Right atrium auricular region (tissue), 2 donors: Measurements from ENCODE around the gene CITED4. TPM values are rescaled to one million over a fixed set of nuclear protein-coding genes. Genes with fewer than 3 reads are reported as not detected.
A peak's percentile ranks its signal among the peaks of the same experiment; 100 is the strongest.

Source experiments
- DNase-seq: peaks from one replicate; pipeline ENCODE4 v3.0.0-alpha.2; 2019; ENCODE audit warnings: low spot score
- H3K27ac ChIP-seq, 2 donors: fragments of 200-600 bp; sonication (generic); 1 replicate in 1 of 2; 2 replicates in 1 of 2; pipeline ENCODE4 v1.5.1; 2016 to 2019
- H3K27me3 ChIP-seq, 2 donors: fragments of 200-600 bp; sonication (generic); one replicate each; pipeline versions ENCODE4 v1.5.1 to v1.6.0; 2017 to 2019
- H3K36me3 ChIP-seq: fragments of 200-600 bp; sonication (generic); one replicate; pipeline ENCODE4 v1.5.1; 2016
- H3K4me1 ChIP-seq, 2 donors: fragments of 200-600 bp; sonication (generic); one replicate each; pipeline versions ENCODE4 v1.5.1 to v1.6.0; 2017 to 2019
- H3K4me3 ChIP-seq, 2 donors: fragments of 200-600 bp; sonication (generic); 1 replicate in 1 of 2; 2 replicates in 1 of 2; pipeline ENCODE4 v1.5.1; 2017 to 2019; ENCODE audit warnings: mild to moderate bottlenecking in 1 of 2, moderate library complexity in 1 of 2
- H3K9me3 ChIP-seq, 2 donors: fragments of 200-600 bp; sonication (generic); one replicate each; pipeline ENCODE4 v1.5.1; 2019
- total RNA-seq, 2 donors: library from RNA; depleted of rRNA; stranded (reverse); fragments of >200 nt; gene quantifications; one replicate each; pipeline ENCODE4 v1.1.0, GENCODE V29; 2016
- TF ChIP-seq, protein P1 (sequence below), 2 donors: fragments of 200-600 bp; sonication (generic); IDR thresholded peaks; one replicate each; pipeline ENCODE4 v1.5.1; 2019; ENCODE audit warnings: antibody characterized with exemption in 2 of 2

Gene CITED4
- total RNA-seq, 2 donors from 2014 or later, result 18.8 to 32.7 TPM

DNA sequence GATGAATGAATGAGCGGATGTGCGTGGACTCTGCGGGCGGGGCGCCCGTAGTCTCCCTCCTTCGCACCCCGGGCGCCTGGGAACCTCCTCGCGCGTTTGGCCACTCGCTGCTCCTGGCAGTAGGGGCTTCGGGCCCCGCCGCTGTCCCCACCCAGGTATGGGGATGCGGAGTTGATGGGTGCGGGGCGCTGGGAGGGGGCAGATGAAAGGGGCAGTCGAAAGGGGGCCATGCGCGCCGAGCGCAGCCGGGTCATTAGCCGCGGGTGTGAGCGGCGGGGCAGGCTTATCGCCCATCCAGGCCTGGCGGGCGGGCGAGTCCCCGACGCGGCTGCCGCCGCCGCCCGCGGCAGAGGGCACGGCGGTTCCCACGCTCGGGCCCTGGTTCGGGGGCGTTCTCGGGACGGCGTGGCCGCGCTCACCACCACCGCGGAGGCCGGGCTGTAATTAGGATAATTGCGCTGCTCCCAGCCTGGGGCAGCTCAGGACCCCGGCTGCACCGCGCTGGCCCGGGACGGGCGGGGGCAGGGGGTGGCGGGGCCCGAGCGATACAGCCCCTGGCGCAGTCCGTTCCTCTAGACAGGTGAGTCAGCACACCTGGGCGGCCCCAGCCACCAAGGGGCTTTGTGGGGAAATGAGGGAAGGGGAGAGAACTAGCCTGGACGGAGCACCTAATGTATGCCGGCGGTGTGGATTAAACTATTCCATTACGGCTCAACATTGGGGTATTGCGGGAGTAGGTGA, 22.1 kb upstream of the CITED4 start:
- DNase-seq, result no peak
- no peak overlapping the region for H3K27ac ChIP-seq
- H3K9me3 ChIP-seq, result no peaks in the 10 kb centered on the region
- TF ChIP-seq, protein P1, sequence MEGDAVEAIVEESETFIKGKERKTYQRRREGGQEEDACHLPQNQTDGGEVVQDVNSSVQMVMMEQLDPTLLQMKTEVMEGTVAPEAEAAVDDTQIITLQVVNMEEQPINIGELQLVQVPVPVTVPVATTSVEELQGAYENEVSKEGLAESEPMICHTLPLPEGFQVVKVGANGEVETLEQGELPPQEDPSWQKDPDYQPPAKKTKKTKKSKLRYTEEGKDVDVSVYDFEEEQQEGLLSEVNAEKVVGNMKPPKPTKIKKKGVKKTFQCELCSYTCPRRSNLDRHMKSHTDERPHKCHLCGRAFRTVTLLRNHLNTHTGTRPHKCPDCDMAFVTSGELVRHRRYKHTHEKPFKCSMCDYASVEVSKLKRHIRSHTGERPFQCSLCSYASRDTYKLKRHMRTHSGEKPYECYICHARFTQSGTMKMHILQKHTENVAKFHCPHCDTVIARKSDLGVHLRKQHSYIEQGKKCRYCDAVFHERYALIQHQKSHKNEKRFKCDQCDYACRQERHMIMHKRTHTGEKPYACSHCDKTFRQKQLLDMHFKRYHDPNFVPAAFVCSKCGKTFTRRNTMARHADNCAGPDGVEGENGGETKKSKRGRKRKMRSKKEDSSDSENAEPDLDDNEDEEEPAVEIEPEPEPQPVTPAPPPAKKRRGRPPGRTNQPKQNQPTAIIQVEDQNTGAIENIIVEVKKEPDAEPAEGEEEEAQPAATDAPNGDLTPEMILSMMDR (IDR thresholded peaks at IDR 0.05), result no peak
- no peaks in the 10 kb centered on the region for H3K4me1 ChIP-seq
- no peaks in the 10 kb centered on the region for H3K36me3 ChIP-seq
- H3K4me3 ChIP-seq, result peak overlapping the region in 1 of 2 donors; percentile 27
- peaks cover 0 to 7% of the 10 kb centered on the region in 2 donors for H3K27me3 ChIP-seq

- H3K9me3 ChIP-seq, result peaks cover 0 to 9% of the 10 kb centered on the region in 2 donors
- H3K27me3 ChIP-seq, result peaks cover 0 to 7% of the 10 kb centered on the region in 2 donors
- H3K4me3 ChIP-seq, result no peak overlapping the region
- no peak overlapping the region for H3K27ac ChIP-seq
- H3K4me1 ChIP-seq, result peaks cover 0 to 10% of the 10 kb centered on the region in 2 donors
- TF ChIP-seq, protein P1 (IDR thresholded peaks at IDR 0.05), result no peak
- DNase-seq, result no peak
- no peaks in the 10 kb centered on the region for H3K36me3 ChIP-seq
Measured at GRCh38 chr1:40880813-40881549, 18.8 kb upstream of the CITED4 start.

DNA sequence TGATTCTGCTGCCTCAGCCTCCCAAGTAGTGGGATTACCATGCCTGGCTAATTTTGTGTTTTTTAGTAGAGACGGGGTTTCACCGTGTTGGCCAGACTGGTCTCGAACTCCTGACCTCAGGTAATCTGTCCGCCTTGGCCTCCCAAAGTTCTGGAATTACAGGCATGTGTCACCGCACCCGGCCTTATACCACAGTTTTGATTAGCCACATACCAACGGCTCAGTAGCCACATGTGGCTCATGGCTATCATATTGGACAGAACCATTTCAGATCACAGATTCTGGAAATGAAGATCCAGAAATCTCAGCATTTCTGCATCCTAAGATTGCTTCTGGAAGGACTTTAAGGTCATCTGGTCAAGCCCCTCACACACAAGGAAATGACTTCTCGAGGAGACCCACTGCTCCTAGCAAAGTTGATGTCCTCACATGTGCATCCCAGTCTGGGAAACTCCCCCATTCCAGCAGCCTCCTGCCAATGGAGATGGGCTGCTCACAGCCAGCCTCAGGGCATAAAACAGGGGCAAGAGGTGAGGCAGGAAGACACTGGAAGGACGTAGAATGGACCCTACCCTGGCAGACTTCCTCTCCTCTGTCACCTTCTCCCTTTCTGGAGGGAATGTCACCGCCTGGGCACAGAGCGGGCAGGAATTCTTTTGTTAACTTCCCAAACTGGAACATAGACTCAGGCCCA, 17.5 kb upstream of the CITED4 start:
- TF ChIP-seq, protein P1 (IDR thresholded peaks at IDR 0.05), result no peak

DNA sequence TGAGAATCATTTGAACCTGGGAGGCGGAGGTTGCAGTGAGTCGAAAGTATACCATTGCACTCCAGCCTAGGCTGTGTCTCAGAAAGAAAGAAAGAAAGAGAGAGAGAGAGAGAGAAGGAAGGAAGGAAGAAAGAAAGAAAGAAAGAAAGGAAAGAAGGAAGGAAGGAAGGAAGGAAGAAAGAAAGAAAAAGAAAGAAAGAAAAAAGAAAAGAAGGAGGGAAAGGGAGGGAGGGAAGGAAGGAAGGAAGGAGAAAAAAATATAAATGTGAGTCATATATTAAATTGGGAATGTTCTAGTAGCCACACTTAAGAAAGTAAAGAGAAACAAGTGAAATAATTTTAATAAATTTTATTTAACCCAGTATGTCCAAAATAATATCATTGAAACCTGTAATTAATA, 16.7 kb upstream of the CITED4 start:
- Histone ChIP-seq H3K9me3 (peaks cover 0 to 10% of the 10 kb centered on the region in 2 donors), H3K4me1 (peaks cover 0 to 10% of the 10 kb centered on the region in 2 donors), H3K4me3 (no peak overlapping the region), H3K27ac (no peak overlapping the region), H3K36me3 (no peaks in the 10 kb centered on the region), H3K27me3 (peaks cover 0 to 7% of the 10 kb centered on the region in 2 donors)
- TF ChIP-seq, protein P1 (IDR thresholded peaks at IDR 0.05), result no peak
- no peak for DNase-seq

More for the DNA sequence above, 17.5 kb upstream of the CITED4 start:
- Histone ChIP-seq H3K4me3 (no peak overlapping the region), H3K27me3 (peaks cover 0 to 7% of the 10 kb centered on the region in 2 donors), H3K9me3 (peaks cover 0 to 10% of the 10 kb centered on the region in 2 donors), H3K36me3 (no peaks in the 10 kb centered on the region), H3K4me1 (peaks cover 0 to 10% of the 10 kb centered on the region in 2 donors), H3K27ac (no peak overlapping the region)
- no peak for DNase-seq

GRCh38 chr1:40877698-40878097, 15.5 kb upstream of the CITED4 start:
- H3K4me1 ChIP-seq, result peaks cover 0 to 10% of the 10 kb centered on the region in 2 donors
- TF ChIP-seq, protein P1 (IDR thresholded peaks at IDR 0.05), result no peak
- H3K36me3 ChIP-seq, result no peaks in the 10 kb centered on the region
- H3K9me3 ChIP-seq, result peaks cover 0 to 10% of the 10 kb centered on the region in 2 donors
- no peaks in the 10 kb centered on the region for H3K27me3 ChIP-seq
- no peak overlapping the region for H3K4me3 ChIP-seq
- peak; percentile 66 for DNase-seq
- H3K27ac ChIP-seq, result peak overlapping the region; percentile 2 to 27
